HCEC 1CT (cell line): ENCODE results near the gene CDH22.

Experiments used
- DNase-seq: peaks from one replicate; pipeline ENCODE4 v3.0.0-alpha.2; 2017

Gene CDH22

DNA sequence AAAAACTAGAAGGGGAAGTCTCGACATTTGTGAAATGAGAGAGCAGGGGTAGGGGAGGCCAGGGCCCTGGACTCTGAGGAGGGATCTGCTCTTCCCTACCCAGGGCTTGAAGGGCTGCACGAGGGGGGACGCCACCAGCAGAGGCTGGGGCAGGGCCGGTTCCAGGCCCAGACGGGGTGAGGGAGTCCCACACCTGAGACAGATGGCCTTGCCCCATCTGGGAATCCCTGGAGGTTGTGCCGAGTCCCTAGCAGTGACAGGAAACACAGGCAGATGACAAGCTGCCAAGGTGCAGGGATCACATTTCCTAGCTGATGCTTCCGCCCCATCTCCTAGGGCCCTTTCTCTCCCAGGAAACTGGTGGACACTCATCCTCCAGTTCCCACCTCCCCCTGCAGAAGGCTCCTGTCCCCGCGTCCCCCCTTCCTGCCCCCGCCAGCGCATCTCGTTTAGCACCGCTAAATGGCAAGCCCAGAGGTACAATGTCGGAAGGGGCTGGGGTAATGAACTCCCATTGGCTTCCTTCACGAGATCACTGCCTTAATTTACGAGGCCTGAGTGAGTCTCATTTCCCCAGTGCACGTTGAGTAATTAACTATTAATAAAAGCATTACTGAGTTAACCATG is 35.2 kb upstream of the CDH22 start:
- DNase-seq, result no peak

DNA sequence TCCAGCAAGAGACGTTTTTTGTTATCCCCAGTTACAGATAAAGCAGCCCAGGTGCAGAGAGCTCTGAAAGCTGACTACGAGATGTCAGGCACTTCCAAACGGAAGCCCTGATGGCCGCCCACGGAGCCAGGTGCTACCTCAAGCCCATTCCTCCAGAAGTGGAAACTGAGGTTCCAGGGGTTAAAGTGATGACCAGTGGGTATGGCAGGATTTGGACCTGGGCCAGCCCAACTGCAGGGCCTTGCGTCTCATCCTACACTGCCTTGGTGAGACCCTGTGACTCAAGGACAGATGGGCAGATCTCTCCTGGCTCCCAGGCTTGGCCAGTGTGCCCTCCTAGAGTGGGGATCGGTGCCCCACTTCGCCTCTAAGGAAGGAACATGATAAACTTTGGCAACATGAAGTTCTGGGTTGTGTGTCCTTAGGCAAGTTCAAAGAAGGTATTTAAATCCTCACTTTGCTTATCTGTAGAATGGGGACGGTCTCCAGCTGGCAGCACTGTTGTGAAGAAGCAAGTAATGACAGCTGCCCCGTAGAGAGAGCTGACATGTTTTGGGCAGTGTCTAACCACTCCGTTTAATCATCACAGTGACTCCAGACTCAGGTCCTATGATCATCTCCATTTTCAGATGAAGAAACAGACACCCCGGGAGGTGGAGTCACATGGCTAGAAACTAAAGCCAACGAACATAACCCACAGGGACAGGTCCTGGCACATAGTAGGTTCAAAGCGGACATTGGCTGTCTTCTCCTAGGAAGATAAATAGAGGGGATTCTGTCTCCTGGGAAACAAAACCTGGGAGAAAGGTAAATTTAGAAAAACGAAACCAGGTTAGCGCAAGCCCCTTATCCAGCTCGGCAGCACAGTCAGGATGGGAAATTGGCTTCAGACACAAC is 34.4 kb upstream of the CDH22 start:
- no peak for DNase-seq

DNA sequence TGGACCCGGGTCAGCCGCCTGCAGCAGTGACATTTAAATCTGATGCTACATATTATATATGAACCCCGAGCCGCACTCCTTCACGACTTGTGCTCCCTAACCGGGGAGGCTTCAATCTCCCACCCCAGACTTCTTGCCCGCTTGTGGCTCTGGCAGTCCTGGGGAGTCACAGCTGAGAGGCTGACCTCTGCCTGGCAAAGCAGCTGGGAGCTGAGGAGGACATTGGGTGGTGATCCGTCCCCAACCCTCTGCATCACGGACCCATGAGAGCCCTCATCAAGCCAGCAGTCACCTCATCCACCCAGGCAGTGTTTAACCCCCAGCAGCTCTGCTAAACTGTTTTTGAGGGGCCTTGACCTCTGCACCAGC is 33.7 kb upstream of the CDH22 start:
- DNase-seq, result no peak

DNA sequence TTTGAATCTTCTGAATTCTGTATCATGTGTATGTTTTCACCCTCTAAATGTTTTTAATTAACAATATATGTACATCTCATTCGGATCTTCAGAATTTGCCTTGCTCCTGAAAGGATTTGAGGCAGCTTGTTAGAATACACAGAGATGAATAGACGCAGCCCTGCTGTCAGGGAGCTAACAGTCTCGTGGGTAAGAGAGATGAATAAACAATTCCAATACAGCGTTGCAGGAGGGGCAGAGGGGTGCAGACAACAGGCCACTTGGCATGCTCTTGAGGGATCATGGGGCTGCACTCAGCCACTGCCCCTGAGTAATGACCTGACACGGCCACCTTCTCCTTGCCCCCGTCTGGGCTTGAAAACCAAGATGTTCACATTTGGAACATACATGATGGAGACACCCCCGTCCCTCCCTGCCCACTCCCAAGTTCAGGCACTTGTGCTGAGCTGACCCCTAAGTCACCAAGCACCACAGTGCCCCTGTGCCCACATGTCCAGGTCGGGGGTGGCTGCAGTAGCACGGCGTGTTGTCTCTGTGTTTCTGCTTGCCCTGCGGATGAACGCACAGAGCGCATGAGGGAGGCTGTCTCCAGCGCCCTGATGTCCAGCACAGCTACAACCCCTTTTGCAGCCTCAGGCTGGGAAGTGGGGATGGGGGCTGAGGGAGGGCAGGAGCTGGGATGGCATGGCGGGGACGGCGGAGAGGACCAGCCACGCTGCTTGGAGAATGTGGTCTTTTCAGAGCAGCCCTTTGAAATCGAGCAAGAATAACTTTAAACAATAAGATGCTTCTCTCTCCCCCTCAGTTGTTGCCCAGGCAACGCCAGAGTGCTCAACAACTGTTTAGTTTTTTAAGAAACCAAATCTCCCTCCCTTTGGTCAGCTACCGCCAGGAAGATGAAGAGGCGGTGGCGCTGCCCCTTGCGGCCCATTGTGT is 33.0 kb upstream of the CDH22 start:
- no peak for DNase-seq

DNA sequence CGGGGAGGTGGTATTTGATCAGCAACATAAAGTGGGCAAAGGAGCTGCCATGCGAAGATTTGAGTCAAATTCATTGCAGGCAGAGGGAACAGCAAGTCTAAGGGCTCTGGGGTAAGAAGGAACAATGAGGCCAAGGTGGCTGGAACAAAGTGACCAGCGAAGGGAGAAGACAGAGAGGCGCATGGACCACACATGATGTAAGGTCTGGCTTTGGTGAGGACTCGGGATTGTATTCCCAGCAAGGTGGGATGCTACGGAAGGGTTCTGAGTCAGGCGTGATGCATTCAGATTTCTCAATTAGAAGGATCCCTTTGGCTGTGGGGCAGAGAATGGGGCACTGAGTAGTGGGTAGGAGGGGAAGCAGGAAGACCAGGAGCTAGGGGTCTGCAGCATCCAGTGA is 30.7 kb upstream of the CDH22 start:
- no peak for DNase-seq

DNA sequence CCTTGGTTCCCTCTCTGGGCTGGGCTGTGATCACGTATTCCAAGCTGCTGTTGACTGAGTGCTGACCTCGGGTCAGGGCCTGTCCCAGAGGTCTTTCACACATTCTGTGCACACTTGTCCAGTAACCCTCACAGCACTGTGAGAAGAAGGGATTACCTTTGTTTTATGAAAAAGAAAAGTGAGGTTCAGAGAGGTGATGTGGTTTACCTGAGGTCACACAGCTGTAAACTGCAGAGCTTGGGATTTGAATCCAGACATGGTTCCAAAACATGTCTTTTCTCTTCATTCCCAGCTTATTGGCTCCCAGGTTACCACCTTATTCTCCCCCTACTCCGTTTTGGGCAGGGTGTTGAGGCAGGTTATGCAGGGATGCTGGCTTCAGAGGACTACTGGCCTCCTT is 28.4 kb upstream of the CDH22 start:
- no peak for DNase-seq

DNA sequence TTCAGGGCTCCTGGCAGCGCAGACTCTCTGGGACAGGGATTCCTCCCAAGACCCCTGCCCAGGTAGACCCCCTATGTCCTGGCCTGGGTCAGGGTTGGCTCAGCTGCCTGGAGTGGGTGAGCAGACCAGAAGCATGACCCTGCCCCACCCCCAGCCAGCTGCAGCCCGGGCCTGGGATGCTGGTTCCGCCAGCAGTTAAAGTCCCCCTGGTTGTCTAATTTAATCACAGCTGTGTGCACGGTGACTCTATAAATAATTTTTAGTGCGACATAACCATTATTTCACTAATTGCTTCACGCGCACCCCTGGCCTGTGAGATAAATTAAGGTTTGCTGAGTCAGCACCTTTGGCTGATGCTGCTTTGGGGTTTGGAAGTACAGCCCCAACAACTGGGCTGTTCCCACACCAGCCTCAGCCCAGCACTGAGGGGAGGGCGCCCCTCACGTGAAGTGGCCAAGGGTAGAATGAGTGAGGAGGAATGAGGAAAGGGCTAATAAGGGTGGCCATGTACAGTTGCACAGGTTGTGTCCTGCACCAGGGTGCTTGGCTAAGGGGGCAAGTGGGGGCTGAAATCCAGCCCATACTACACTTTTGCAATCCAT is 26.1 kb upstream of the CDH22 start:
- no peak for DNase-seq

DNA sequence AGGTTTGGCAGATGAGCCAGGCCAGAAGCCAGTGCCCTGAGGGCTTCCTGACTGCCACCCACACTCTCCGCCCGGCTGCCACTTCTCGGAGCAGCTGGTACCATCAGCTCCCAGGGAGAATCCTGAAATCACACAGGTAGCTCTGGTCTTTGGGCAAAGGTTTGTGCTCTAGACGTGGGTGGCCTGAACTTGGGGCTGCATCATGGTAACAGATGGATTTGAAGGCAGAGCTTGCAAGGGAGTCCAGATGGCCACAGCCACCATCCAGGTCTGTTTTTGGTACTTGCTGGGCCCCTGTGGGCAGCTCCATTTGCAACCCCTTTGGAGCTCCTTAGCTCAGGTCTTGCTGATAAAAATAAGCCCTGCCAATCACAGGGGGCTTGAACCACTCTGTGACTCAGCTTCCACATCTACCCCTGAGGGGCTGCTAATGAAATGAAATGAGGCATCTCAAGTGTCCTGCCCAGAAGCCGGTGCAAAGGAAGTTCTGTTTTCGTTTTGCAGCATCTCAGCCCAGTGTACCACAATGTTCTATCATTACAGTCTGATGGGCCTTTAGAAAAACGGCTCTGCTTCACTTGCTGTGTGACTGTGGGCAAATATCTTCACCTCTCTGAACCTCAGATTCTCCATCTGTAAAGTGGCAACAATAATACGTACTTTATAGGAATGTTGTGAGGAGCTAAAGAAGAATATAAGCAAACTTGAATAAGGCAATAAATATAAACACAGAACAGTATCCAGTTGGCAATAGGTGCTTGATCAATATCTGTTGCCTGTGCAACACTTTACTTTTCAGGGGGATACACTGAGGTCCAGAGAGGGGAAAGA is 25.1 kb upstream of the CDH22 start:
- DNase-seq, result no peak

DNA sequence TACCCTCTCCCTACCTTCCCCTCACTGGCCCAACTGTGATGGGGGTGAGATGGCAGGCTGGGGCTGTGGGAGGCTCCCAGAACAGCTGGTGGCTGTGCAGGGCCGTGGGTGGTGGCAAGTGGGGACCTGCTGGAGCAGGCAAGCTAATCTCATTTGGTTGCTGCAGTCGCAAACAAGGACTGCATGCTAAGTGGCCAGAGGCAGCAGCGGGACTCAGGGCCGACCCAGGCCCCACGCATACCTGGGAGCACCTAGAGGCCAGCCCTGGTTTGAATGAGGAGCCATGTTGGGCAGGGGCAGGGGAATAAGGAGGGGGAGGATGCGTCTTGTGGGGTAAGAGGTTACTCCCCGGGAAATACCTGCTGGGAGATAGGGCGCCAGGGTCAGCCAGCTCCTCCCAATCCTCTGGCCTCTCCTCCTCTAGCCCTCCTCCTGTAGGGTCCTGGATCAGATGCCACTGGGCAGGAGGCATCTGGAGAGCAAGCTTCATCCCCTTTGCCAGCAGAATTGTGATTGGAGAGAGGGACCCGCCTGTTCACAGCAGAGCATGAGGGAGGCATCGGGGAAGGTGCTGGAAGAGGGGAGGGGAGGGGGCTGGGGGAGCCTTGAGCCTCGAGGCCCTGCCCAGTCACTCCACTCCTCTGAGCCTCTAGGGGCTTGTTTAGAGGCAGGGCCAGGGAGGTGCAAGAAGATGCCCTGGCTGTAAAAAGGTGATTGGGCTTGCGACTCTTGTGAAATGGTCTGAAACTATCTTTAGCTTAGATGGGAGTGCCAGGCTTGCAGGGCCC is 24.3 kb upstream of the CDH22 start:
- no peak for DNase-seq

DNA sequence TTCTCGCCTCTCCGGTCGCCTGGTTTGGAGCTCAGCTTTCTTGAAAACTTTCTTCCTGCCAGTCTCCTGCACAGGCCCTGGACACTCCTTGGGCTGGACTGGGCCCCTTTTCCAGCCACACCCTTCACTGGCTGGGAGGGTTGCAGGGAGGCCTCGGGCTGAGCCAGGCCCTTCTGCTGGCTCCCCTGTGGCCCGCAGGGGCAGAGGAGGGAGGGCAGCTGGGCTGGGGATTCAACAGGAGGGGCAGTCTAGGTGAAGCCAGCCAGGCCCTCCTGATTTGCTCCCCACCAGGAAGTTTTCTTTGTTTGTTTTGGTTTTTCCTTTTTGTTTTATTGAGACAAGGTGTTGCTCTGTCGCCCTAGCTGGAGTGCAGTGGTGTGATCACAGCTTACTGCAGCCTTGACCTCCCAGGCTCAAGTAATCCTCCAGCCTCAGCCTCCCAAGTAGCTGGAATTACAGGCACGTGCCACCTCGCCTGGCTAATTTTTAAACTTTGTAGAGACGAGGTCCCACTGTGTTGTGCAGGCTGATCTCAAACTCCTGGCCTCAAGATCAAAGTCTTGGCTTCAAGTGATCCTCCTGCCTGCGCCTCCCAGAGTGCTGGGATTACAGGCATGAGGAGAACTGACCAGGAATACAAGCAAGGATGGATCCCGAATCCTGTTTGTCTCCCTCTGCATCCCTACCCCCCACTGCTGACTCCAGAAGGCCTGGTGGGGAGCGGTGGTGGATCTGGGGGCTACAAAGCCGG is 23.5 kb upstream of the CDH22 start:
- no peak for DNase-seq

DNA sequence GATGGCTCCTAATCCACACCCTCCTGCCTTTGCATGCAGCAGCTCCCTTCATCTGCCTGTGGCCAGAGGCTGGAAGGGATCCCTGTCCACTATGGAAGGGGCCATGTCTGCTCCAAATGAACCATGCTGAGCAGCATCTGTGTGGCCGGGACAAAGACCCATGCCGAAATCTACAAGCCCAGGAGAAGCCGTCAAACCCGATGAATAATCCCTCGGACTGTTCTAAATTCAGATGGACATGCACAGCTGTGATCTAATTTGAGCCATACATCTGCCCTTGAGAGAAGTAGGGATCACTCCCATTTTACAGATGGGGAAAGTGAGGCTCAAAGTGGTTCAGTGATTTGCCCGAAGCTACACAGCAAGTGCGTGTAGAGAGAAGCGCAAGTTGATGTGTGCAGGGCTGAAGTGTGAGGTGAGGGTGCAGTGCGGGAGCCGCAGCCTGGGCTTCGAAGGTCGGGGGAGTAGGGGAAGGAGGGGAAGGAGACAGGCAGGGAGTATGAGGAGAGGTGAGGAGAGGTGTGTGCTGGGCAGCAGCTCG is 22.6 kb upstream of the CDH22 start:
- no peak for DNase-seq

DNA sequence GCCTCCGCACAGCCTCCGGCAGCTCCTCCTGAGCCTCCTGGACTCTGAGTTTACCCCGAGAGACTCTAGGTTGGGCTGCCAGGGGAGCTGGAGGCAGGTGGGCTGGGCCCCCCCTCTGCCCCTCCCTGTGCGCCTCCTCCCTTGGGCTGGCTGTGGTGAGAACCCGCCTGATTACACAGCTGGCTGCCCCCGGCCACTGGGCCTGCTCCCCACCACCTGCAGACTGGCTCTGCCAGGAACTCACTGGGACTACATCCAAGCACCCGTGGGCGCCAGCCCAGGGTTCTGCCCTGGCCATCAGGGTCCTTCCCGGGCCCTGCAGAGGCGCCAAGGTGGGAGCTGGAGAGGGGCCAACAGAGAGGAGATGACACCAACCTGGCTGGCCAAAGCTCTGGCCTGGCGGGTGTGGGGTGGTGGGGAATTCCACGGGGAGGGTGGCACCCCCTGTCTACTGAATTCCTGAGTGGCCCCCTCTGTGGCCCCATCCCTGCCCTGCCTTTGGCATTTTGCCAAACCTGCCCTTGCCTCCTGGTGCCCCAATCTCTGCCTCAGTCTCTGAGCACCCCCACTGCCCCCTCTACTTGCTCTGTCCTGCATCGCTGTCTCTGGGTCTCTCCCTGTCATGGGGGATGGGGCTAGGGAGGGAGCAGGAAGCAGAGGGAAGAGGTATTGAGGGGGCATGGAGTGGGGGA is 21.9 kb upstream of the CDH22 start:
- DNase-seq, result no peak

DNA sequence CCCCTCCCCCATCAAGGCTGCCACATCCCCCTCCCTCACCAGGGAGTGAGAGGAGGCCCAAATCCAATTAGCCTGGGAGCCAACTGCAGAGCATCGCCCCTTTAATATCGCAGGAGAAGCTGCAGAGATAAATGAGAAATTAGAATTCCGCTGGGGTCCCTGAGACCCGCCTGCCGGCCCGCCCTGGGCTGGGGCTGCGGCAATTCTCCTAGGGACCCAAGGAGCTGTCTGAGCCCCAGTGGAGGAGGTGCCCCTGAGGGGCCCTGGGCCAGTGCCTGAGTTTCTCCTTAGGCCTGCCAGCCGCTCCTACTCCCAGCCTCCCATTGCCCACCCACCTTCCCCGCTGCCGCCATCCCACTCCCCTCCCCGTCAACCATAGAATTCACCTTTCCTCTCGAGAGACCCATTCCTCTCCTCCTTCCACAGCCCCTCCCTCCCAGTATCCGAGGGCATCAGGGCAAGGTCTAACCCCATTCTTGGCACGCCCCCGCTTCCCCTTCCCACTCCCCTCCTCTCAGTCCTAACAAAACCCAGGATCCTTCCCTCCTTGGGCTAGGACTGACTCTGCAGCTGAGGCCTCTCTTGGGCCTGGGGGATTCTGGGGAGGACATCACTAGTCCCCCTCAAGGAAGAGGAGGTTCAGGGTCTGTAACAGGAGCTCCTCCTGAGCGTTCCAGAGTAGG is 20.0 kb upstream of the CDH22 start:
- no peak for DNase-seq

DNA sequence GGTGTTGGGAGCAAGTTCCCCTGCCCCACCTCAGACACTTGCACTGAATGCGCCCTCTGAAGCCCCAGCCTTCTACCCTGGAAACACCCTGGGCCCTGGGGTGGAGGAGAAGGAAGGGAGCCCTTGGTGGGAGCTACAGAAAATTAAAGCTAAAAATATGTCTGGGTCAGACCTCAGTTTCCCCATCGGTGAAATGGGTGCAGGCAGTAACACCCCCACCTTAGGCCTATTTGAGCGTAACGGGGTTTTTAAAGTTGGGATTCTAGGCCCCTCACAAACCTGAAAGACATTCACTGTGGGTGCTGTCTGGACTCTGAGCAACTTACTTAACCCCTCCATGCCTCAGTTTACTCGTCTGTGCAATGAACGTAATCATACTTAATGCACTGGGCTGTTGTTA is 19.3 kb upstream of the CDH22 start:
- no peak for DNase-seq

DNA sequence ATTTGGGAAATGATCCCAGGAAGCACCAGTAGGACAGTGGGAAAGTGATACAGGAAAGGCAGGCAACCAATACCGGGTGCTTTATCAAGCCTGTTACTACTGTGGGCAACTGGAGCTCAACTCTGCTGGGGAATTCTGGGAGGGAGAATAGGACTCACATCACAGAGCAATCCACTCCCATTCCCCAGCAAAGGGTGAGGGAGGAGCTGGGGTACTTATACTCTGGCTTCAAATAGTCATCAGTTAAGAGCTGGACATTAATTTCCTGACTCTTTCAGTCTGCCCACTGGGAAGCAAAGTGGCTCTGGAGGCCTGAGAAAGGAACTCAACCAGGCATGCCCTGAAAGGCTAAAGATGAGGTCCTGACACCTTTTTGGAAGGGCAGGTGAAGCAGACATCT is 17.5 kb upstream of the CDH22 start:
- no peak for DNase-seq

DNA sequence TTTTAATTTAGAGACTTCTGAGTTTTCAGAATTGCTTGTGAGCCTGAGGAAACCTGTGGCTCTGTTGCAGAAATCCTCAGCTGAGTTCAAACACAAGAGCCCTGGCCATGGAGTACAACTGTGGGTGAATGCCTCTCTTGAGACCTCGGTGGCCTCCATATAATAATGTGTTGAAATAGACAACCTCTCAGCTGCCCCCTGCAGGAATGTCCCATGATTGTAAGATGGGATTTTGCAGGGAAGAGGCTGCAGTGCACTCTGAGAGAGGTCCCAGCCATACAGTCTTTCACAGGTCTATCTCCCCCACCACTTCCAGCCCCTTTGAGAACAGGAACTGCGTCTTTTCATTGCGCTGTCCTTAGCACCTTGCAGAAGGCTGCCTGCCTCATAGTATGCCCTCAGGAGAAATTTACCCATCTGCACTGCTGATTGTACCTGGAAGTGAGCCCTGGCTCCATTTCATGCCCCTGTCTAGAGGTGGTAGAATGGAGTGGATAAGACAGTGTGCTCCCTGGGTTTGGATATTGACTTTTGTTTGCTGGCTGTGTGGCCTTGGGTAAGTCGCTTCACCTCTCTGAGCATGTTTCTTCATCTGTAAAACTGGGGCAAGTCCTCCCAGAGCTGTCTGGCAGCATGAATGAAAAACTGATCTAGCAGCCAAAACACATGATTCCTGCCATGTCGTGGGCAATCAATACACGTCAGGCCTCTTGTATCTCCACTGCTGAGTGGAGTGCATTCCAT is 16.8 kb upstream of the CDH22 start:
- peak; percentile 40 for DNase-seq

DNA sequence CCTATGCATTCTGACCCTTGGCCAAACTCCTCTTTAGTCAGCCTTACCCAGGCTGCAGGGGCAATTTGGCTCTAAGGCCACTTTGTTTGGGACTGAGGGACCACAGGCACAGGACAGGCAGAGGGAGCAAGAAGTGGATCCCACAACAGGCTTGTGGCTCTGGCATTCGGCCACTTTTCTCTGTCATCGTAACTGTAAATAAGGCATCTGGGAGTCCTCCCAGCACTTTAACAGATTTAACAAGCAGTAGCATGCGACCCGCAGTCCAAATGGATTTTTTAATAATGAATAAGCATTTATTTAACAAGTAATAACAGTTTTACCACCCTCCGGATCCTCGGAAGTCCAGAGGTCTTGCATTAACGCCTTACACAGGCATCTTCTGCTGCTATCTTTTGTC is 16.1 kb upstream of the CDH22 start:
- DNase-seq, result no peak

DNA sequence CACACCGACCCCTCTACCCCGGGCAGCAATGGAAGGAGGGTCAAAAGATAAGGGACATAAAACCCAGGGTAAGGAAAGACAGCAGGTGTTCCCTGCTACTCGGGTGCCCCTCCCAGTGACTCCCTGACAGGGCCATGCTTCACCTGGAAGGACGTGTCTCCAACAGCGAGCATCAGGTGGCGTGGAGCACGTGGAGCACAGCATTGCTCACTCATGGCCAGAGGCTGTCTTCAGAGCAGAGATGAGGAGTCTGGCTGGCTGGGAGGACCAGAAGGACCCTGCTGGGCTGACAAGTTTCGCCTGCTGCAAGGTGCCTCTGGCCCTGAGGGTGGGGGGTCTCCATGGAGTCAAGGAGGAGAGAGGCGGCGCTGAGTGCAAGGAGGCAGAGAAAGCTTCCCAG is 15.3 kb upstream of the CDH22 start:
- no peak for DNase-seq
